ENCODE results near the gene RIMBP2.

Gene RIMBP2

GRCh38 chr12:130527239-130527638 lies 188.9 kb downstream of the RIMBP2 start:
- no peak overlapping the region for H3K4me2 ChIP-seq (ENCODE audit: insufficient read depth, low read length)
- DNase-seq, result no peak
- no peaks in the 10 kb centered on the region for H3K27me3 ChIP-seq (ENCODE audit: insufficient read depth, low read length, poor library complexity)
- ATAC-seq (ENCODE audit: insufficient read depth, low read depth), result no peak
- H3K4me1 ChIP-seq (ENCODE audit: insufficient read depth, low read length), result peaks cover 5% of the 10 kb centered on the region
- no peak overlapping the region for H3K4me3 ChIP-seq (ENCODE audit: low read depth in 1 of 2, low read length in 2 of 2)
- H3K9me3 ChIP-seq (ENCODE audit: insufficient read depth, low read length, severe bottlenecking), result no peaks in the 10 kb centered on the region
- H3K79me2 ChIP-seq (ENCODE audit: insufficient read depth, low read length), result no peaks in the 10 kb centered on the region
- no peak for TF ChIP-seq EZH2 (IDR thresholded peaks at IDR 0.05; ENCODE audit: borderline replicate concordance, low read depth, low read length, severe bottlenecking)
- TF ChIP-seq CTCF (IDR thresholded peaks at IDR 0.05; ENCODE audit: borderline replicate concordance, extremely low read depth, low read length, poor library complexity, severe bottlenecking), result no peak
- no peak overlapping the region for H2AFZ ChIP-seq (ENCODE audit: low read depth, low read length)
- no peak overlapping the region for H3K27ac ChIP-seq (ENCODE audit: low read length)
- H3K9ac ChIP-seq (ENCODE audit: low read depth, low read length), result no peak overlapping the region
- H4K20me1 ChIP-seq (ENCODE audit: insufficient read depth, low read length), result no peaks in the 10 kb centered on the region
- H3K36me3 ChIP-seq (ENCODE audit: insufficient read depth, low read length), result no peaks in the 10 kb centered on the region

GRCh38 chr12:130526813-130527212 lies 189.3 kb downstream of the RIMBP2 start:
- Histone ChIP-seq H3K27me3 (ENCODE audit: insufficient read depth, low read length, poor library complexity) (no peaks in the 10 kb centered on the region), H3K27ac (ENCODE audit: low read length) (no peak overlapping the region), H3K4me1 (ENCODE audit: insufficient read depth, low read length) (peaks cover 9% of the 10 kb centered on the region), H3K4me3 (ENCODE audit: low read depth in 1 of 2, low read length in 2 of 2) (no peak overlapping the region), H4K20me1 (ENCODE audit: insufficient read depth, low read length) (no peaks in the 10 kb centered on the region), H2AFZ (ENCODE audit: low read depth, low read length) (no peak overlapping the region), H3K36me3 (ENCODE audit: insufficient read depth, low read length) (no peaks in the 10 kb centered on the region), H3K79me2 (ENCODE audit: insufficient read depth, low read length) (no peaks in the 10 kb centered on the region), H3K9me3 (ENCODE audit: insufficient read depth, low read length, severe bottlenecking) (no peaks in the 10 kb centered on the region), H3K9ac (ENCODE audit: low read depth, low read length) (no peak overlapping the region), H3K4me2 (ENCODE audit: insufficient read depth, low read length) (no peak overlapping the region)
- DNase-seq (peak; percentile 45), ATAC-seq (ENCODE audit: insufficient read depth, low read depth) (peak; percentile 64; the same call in 2 of the 3 replicates)
- TF ChIP-seq EZH2 (IDR thresholded peaks at IDR 0.05; ENCODE audit: borderline replicate concordance, low read depth, low read length, severe bottlenecking) (no peak), CTCF (IDR thresholded peaks at IDR 0.05; ENCODE audit: borderline replicate concordance, extremely low read depth, low read length, poor library complexity, severe bottlenecking) (no peak)

- Histone ChIP-seq H3K27me3 (ENCODE audit: insufficient read depth, low read length, poor library complexity) (no peaks in the 10 kb centered on the region), H3K9me3 (ENCODE audit: insufficient read depth, low read length, severe bottlenecking) (no peaks in the 10 kb centered on the region), H4K20me1 (ENCODE audit: insufficient read depth, low read length) (no peaks in the 10 kb centered on the region; the same call in 1 of the 2 replicates), H3K4me2 (ENCODE audit: insufficient read depth, low read length) (no peak overlapping the region), H3K27ac (ENCODE audit: low read length) (no peak overlapping the region), H3K4me1 (ENCODE audit: insufficient read depth, low read length) (peaks cover 22% of the 10 kb centered on the region), H2AFZ (ENCODE audit: low read depth, low read length) (no peak overlapping the region), H3K79me2 (ENCODE audit: insufficient read depth, low read length) (no peaks in the 10 kb centered on the region), H3K4me3 (ENCODE audit: low read depth in 1 of 2, low read length in 2 of 2) (no peak overlapping the region), H3K9ac (ENCODE audit: low read depth, low read length) (no peak overlapping the region), H3K36me3 (ENCODE audit: insufficient read depth, low read length) (no peaks in the 10 kb centered on the region)
- ATAC-seq (ENCODE audit: insufficient read depth, low read depth), result no peak
- TF ChIP-seq EZH2 (IDR thresholded peaks at IDR 0.05; ENCODE audit: borderline replicate concordance, low read depth, low read length, severe bottlenecking) (no peak), CTCF (IDR thresholded peaks at IDR 0.05; ENCODE audit: borderline replicate concordance, extremely low read depth, low read length, poor library complexity, severe bottlenecking) (no peak)
- DNase-seq, result no peak
These were observed 190.5 kb downstream of the RIMBP2 start for GRCh38 chr12:130525384-130526172.
